ENCODE results near the gene OSBPL8.

Gene OSBPL8

DNA sequence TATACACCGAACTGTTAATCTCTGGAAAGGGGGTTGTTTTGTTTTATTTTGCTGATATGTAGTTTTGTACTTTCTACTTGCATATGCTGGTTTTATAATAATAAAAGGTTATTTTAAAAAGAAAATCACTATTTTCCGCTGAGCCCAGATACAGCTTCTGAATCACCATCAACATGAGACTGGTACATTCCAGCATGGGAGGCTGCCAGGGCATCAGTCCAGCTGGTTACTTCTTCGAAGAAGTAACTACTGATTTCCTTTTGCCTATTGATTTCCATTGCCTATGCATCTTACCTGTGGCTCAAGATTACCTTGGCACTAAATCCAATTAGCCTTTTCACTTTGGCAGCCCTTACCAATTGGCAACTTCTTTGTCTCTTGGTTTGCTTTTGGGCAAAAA lies 11.7 kb upstream of the OSBPL8 start:
- H3K9me3 ChIP-seq (ENCODE audit: control insufficient read depth, low read length): peaks cover 11% of the 10 kb centered on the region
- H3K4me3 ChIP-seq (ENCODE audit: extremely low read depth, insufficient read depth, low read length, poor library complexity, severe bottlenecking): no peak overlapping the region
- H3K27ac ChIP-seq (ENCODE audit: low read depth, low read length, severe bottlenecking): no peak overlapping the region
- 95 to 96% methylated on average over 2 of the region's 3 CpGs for whole genome bisulfite sequencing, 2 experiments (ENCODE audit: insufficient coverage in 2 of 2)
- no peaks in the 10 kb centered on the region for H3K4me1 ChIP-seq (ENCODE audit: control insufficient read depth, insufficient read depth, low read length, poor library complexity, severe bottlenecking)
- no peaks in the 10 kb centered on the region for H3K36me3 ChIP-seq (ENCODE audit: control insufficient read depth, insufficient read depth, low read length)

DNA sequence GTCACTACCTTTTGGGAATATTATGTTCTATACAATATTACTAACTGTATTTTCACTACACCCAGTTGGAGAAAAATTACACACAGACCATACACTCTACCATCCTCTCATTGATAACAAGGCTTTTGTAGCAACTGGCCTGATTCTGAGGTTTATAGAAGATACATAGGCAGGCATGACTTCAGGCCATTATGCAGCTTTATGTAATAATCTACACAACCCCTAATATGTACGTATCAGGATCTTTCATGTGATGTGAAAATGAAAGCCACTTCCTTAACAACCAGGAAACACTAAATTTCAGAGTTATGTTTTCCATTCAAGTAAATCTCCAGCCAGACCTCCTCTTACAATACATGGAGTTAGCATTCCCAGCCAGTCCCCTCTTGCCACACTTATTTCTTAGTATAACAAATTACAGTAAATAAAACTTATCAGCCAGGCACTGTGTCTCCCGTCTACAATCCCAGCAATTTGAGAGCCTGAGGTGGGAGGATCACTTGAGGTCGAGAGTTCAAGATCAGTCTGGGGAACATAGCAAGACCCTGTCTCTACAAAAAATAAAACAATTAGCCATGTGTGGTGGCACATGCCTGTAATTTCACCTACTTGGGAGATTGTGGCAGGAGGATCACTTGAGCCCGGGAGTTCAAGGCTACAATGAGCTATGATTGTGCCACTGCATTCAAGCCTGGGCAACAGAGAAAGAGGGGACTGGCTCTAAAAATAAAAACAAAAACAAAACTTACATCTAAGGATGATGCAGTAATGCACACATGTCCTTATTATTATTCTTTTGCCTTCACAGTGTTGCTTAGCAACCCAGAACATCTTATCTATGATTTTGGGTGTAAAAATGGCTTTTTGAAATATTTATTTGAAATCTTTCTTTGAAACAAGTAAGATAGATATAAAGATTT lies 10.4 kb upstream of the OSBPL8 start:
- H3K4me1 ChIP-seq (ENCODE audit: control insufficient read depth, insufficient read depth, low read length, poor library complexity, severe bottlenecking): no peaks in the 10 kb centered on the region
- H3K4me3 ChIP-seq (ENCODE audit: extremely low read depth, insufficient read depth, low read length, poor library complexity, severe bottlenecking): no peak overlapping the region
- no peaks in the 10 kb centered on the region for H3K36me3 ChIP-seq (ENCODE audit: control insufficient read depth, insufficient read depth, low read length)
- WGBS, 2 experiments (ENCODE audit: insufficient coverage in 2 of 2): 86 to 100% methylated on average over 1 to 3 of the region's 4 CpGs
- H3K9me3 ChIP-seq (ENCODE audit: control insufficient read depth, low read length): peaks cover 11% of the 10 kb centered on the region
- no peak overlapping the region for H3K27ac ChIP-seq (ENCODE audit: low read depth, low read length, severe bottlenecking)

DNA sequence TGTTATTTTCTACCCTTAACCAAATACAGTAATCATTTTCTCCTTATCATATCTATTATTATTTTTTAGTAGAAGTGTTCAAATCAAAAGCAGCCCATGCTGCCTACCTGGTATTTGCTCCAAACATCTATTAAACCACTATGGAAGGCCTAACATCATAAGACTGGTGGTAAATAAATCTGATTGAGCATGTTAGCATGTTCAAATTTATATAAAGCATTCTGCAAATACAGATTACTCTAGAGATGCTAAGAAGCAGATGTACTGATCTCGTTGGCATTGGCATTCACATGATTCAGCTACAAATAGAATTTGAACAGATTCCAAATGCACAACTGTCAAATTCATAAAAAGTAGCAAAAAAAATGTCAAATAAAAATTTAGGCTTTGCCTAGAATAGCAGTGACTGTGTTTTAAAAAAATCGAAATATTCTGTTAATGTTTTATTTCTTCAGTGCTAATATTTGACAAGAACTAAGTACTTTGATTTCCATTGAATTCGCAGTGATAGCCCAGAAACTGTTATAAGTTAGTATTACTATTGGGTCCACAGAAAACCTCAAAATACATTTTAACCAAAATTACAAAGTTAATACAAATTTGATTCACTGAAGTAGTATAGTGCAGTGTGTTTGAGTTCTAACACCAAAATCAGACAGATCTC lies 9.4 kb upstream of the OSBPL8 start:
- no peak overlapping the region for H3K4me3 ChIP-seq (ENCODE audit: extremely low read depth, insufficient read depth, low read length, poor library complexity, severe bottlenecking)
- WGBS, 2 experiments (ENCODE audit: insufficient coverage in 2 of 2): 80% methylated on average over 1 of the region's 3 CpGs; no CpG with 5 or more reads in 1 of the 2 experiments

DNA sequence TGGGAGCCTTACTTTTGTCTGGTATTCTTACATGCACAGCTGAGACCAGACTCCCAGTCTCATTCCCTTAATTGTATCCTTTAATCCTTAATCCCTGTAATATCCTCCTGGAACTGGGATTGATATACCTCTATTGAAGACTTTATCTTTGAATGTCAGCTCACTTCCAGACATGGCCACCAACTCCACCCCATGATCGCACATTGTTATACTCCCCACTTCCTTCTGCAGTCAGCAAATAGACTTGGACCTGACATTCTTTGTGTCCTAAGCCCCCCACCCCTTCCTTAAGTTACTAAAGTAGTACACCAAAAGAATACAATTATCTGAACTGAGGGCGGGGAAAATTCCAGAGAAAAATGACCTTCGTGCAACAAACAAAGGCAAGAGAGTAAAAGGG lies 8.6 kb upstream of the OSBPL8 start:
- Histone ChIP-seq H3K4me1 (ENCODE audit: control insufficient read depth, insufficient read depth, low read length, poor library complexity, severe bottlenecking) (no peaks in the 10 kb centered on the region), H3K9me3 (ENCODE audit: control insufficient read depth, low read length) (no peaks in the 10 kb centered on the region), H3K36me3 (ENCODE audit: control insufficient read depth, insufficient read depth, low read length) (no peaks in the 10 kb centered on the region), H3K4me3 (ENCODE audit: extremely low read depth, insufficient read depth, low read length, poor library complexity, severe bottlenecking) (no peak overlapping the region), H3K27ac (ENCODE audit: low read depth, low read length, severe bottlenecking) (no peak overlapping the region)
- 100% methylated on average over 1 of the region's 3 CpGs; no CpG with 5 or more reads in 1 of the 2 experiments for WGBS, 2 experiments (ENCODE audit: insufficient coverage in 2 of 2)

More for the DNA sequence above, 9.4 kb upstream of the OSBPL8 start:
- Histone ChIP-seq H3K4me1 (ENCODE audit: control insufficient read depth, insufficient read depth, low read length, poor library complexity, severe bottlenecking) (no peaks in the 10 kb centered on the region), H3K9me3 (ENCODE audit: control insufficient read depth, low read length) (peaks cover 8% of the 10 kb centered on the region), H3K27ac (ENCODE audit: low read depth, low read length, severe bottlenecking) (no peak overlapping the region), H3K36me3 (ENCODE audit: control insufficient read depth, insufficient read depth, low read length) (no peaks in the 10 kb centered on the region)

DNA sequence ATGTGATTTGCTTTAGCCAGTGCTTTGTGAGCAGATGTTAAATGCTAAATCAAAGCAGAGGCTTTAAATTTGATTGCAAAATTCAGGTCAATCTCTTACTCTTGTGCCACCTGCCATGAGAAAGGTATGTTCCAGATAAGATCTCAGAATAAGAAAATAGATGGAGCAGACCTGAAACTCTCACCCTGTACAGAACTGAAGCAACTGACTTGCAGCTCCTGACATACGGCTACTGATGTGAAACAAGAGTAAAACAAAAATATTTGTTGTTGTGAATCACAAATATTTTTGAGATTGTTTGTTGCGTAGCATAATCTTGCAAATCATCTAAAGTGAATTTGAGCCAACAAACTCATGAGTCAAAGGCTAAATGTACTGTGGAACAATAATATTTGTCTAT lies 3.5 kb upstream of the OSBPL8 start:
- 100% methylated on average over 1 of the region's 2 CpGs for WGBS, 2 experiments (ENCODE audit: insufficient coverage in 2 of 2)
- Histone ChIP-seq H3K9me3 (ENCODE audit: control insufficient read depth, low read length) (no peaks in the 10 kb centered on the region), H3K27ac (ENCODE audit: low read depth, low read length, severe bottlenecking) (no peak overlapping the region), H3K4me3 (ENCODE audit: extremely low read depth, insufficient read depth, low read length, poor library complexity, severe bottlenecking) (no peak overlapping the region), H3K36me3 (ENCODE audit: control insufficient read depth, insufficient read depth, low read length) (no peaks in the 10 kb centered on the region), H3K4me1 (ENCODE audit: control insufficient read depth, insufficient read depth, low read length, poor library complexity, severe bottlenecking) (peaks cover 3% of the 10 kb centered on the region)

DNA sequence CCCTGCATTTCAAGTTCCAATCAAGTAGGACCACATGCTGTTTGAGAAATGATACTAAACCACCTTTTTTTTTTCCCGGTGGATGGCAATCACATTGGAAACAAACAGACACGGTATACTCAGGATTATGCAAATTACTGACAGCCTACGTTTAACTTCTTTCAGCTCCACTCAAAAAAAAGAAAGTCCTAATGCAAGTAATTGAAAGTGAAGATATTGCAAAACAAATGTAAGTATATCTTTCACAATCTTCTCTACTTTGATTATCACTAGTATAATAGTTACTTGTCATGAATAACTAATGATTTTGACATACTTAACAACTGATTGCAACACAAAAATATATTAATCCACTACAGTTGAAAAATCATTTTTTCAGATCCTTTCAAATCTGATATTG lies 2.6 kb upstream of the OSBPL8 start:
- 42% methylated on average over 2 of the region's 3 CpGs; no CpG with 5 or more reads in 1 of the 2 experiments for WGBS, 2 experiments (ENCODE audit: insufficient coverage in 2 of 2)
- Histone ChIP-seq H3K36me3 (ENCODE audit: control insufficient read depth, insufficient read depth, low read length) (no peaks in the 10 kb centered on the region), H3K4me3 (ENCODE audit: extremely low read depth, insufficient read depth, low read length, poor library complexity, severe bottlenecking) (no peak overlapping the region), H3K4me1 (ENCODE audit: control insufficient read depth, insufficient read depth, low read length, poor library complexity, severe bottlenecking) (peaks cover 6% of the 10 kb centered on the region), H3K27ac (ENCODE audit: low read depth, low read length, severe bottlenecking) (no peak overlapping the region), H3K9me3 (ENCODE audit: control insufficient read depth, low read length) (no peaks in the 10 kb centered on the region)

DNA sequence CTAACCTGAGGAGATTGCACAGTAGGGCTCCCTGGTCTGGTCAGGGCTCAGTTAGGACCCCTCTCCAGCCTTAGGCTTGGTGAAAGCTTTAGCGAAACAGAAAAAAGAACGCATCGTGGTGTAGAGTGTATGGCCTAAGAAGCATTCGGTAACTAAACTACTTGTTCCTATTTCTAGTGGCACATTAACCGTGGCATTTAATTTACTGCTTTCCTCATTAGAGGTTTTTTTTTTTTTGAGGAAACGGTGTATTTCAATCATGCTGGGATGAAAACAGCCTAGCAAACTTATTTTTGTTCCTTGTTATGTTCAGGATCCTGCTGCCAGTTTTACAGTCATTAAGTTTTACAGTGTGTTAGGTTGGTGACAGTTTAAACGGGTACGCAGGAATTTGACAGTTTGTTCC lies 518 bp upstream of the OSBPL8 start:
- Histone ChIP-seq H3K27ac (ENCODE audit: low read depth, low read length, severe bottlenecking) (peak overlapping the region; percentile 93), H3K36me3 (ENCODE audit: control insufficient read depth, insufficient read depth, low read length) (peaks cover 4% of the 10 kb centered on the region), H3K9me3 (ENCODE audit: control insufficient read depth, low read length) (no peaks in the 10 kb centered on the region), H3K4me3 (ENCODE audit: extremely low read depth, insufficient read depth, low read length, poor library complexity, severe bottlenecking) (peak overlapping the region; percentile 97), H3K4me1 (ENCODE audit: control insufficient read depth, insufficient read depth, low read length, poor library complexity, severe bottlenecking) (peaks cover 12% of the 10 kb centered on the region)
- 12% methylated on average over 5 of the region's 8 CpGs; no CpG with 5 or more reads in 1 of the 2 experiments for WGBS, 2 experiments (ENCODE audit: insufficient coverage in 2 of 2)

DNA sequence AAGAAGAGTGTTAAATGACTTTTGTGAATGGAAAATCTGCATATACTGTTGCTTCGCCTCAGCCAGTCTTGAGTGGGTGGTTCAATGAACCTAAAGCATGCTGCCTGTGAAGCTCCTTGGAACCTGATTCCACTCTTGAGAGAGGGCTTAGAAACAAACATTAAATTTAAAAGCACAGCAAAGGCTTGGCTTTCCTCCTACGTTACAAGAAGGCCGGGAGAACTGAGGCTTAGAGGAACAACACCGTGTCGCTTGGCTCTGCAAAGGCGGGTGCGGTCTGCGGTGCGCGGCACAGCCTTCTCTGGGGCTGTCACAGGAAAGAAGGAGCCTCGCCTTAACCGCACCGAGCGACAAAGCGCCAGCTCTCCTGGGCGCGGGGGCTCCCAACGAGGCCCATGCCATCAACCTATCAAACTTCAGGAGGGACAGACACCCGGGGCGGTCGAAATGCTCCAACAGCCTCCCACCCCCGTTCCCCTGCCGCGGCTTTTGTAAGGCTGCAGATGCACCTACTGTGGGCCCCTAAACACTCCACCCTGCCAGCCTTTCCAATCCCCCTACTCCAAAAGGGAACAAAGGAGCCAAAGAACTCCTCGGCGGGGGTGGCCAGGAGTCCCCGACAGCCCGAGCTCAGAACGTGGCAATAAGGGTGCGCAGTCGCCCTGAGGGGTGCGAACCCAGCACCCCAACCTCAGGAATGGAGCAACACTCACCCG lies 729 bp downstream of the OSBPL8 start:
- peaks cover 12% of the 10 kb centered on the region for H3K4me1 ChIP-seq (ENCODE audit: control insufficient read depth, insufficient read depth, low read length, poor library complexity, severe bottlenecking)
- no peaks in the 10 kb centered on the region for H3K9me3 ChIP-seq (ENCODE audit: control insufficient read depth, low read length)
- H3K27ac ChIP-seq (ENCODE audit: low read depth, low read length, severe bottlenecking): peak overlapping the region; percentile 93
- WGBS, 2 experiments (ENCODE audit: insufficient coverage in 2 of 2): 0% methylated on average over 28 to 31 of the region's 33 CpGs
- peaks cover 4% of the 10 kb centered on the region for H3K36me3 ChIP-seq (ENCODE audit: control insufficient read depth, insufficient read depth, low read length)
- peak overlapping the region; percentile 97 for H3K4me3 ChIP-seq (ENCODE audit: extremely low read depth, insufficient read depth, low read length, poor library complexity, severe bottlenecking)

DNA sequence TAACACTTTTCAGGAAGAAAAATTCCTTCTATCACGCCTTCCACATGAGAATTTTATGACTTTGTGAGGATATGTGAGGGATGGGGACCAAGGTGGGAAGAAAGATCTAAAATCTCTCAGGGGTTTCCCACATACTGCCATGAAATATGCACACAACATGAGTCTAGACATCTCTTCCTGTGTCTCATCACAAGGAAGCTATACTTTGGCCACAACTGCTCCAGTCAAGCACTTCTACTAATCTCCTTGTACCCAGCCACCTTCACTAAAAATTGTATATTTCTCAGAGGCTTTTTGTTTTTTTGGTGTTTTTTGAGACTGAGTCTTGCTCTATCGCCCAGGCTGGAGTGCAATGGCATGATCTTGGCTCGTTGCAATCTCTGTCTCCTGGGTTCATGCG lies 3.2 kb downstream of the OSBPL8 start:
- H3K27ac ChIP-seq (ENCODE audit: low read depth, low read length, severe bottlenecking): no peak overlapping the region
- WGBS, 2 experiments (ENCODE audit: insufficient coverage in 2 of 2): 100% methylated on average over 2 to 3 of the region's 4 CpGs

DNA sequence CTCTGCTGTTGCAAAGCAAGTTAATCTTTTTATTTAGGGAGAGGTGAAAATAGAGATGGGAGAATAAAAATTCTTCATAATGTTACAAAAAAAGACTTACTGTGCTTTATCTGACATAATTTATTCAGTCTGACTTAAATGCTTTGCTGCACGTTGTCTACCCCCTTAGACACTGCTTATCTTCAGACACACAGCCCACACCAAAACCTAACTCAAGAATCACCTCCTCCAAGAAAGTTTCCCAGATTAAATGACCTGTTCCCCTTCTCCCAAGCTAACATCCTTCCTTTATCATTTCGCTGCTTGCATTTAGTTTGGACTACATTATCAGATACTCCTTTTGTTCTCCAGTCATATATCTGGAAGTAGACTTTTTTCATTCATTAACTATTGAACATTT lies 3.8 kb downstream of the OSBPL8 start:
- Histone ChIP-seq H3K9me3 (ENCODE audit: control insufficient read depth, low read length) (no peaks in the 10 kb centered on the region), H3K4me3 (ENCODE audit: extremely low read depth, insufficient read depth, low read length, poor library complexity, severe bottlenecking) (no peak overlapping the region)
- 90 to 92% methylated on average over 1 to 2 of the region's 2 CpGs for WGBS, 2 experiments (ENCODE audit: insufficient coverage in 2 of 2)

More for the DNA sequence above, 3.2 kb downstream of the OSBPL8 start:
- Histone ChIP-seq H3K9me3 (ENCODE audit: control insufficient read depth, low read length) (no peaks in the 10 kb centered on the region), H3K4me3 (ENCODE audit: extremely low read depth, insufficient read depth, low read length, poor library complexity, severe bottlenecking) (no peak overlapping the region), H3K36me3 (ENCODE audit: control insufficient read depth, insufficient read depth, low read length) (peaks cover 4% of the 10 kb centered on the region), H3K4me1 (ENCODE audit: control insufficient read depth, insufficient read depth, low read length, poor library complexity, severe bottlenecking) (peaks cover 18% of the 10 kb centered on the region)

More for the DNA sequence above, 3.8 kb downstream of the OSBPL8 start:
- Histone ChIP-seq H3K27ac (ENCODE audit: low read depth, low read length, severe bottlenecking) (no peak overlapping the region), H3K36me3 (ENCODE audit: control insufficient read depth, insufficient read depth, low read length) (peaks cover 4% of the 10 kb centered on the region), H3K4me1 (ENCODE audit: control insufficient read depth, insufficient read depth, low read length, poor library complexity, severe bottlenecking) (peaks cover 18% of the 10 kb centered on the region)

Data from mesodermal cell (in vitro differentiated cells).